DOHH2 (cell line): ENCODE data around the gene IRF2BPL.

Source experiments
- H3F3A ChIP-seq: fragments of 200-600 bp; sonication (generic), shearing (Covaris generic); 2 replicates; pipeline ENCODE4 v1.6.0; 2016; ENCODE audit warnings: antibody characterized with exemption, mild to moderate bottlenecking; ENCODE audit not compliant: control insufficient read depth, insufficient read depth
- H3K27ac ChIP-seq: fragments of 200-600 bp; sonication (generic); 2 replicates; pipeline ENCODE4 v1.5.1; 2014; ENCODE audit warnings: low read depth, mild to moderate bottlenecking, low read length, moderate library complexity
- H3K27me3 ChIP-seq: fragments of 200-600 bp; sonication (generic); 2 replicates; pipeline ENCODE4 v1.6.1; 2014; ENCODE audit warnings: mild to moderate bottlenecking, low read length, mixed read lengths; ENCODE audit not compliant: control insufficient read depth
- H3K36me3 ChIP-seq: fragments of 200-600 bp; sonication (generic); 2 replicates; pipeline ENCODE4 v1.6.1; 2014; ENCODE audit warnings: mild to moderate bottlenecking, low read length, moderate library complexity, mixed read lengths; ENCODE audit not compliant: control insufficient read depth
- H3K4me1 ChIP-seq: fragments of 200-600 bp; sonication (generic); 2 replicates; pipeline ENCODE4 v1.6.1; 2014; ENCODE audit warnings: mild to moderate bottlenecking, low read length, mixed read lengths; ENCODE audit not compliant: control insufficient read depth
- H3K4me2 ChIP-seq: fragments of 200-600 bp; sonication (generic); 2 replicates; pipeline ENCODE4 v1.6.0; 2014; ENCODE audit warnings: mild to moderate bottlenecking, low read length, moderate library complexity
- H3K4me3 ChIP-seq: fragments of 200-600 bp; sonication (generic); 2 replicates; pipeline ENCODE4 v1.5.1; 2014; ENCODE audit warnings: mild to moderate bottlenecking, low read length, mixed read lengths
- H3K79me2 ChIP-seq: fragments of 200-600 bp; sonication (generic); 2 replicates; pipeline ENCODE4 v1.6.1; 2014; ENCODE audit warnings: mild to moderate bottlenecking, low read length, mixed read lengths; ENCODE audit not compliant: control insufficient read depth
- H3K9me2 ChIP-seq: fragments of 200-600 bp; sonication (generic); replicated peaks from 2 replicates; pipeline ENCODE4 v1.6.1; 2014; ENCODE audit warnings: mild to moderate bottlenecking, low read length, mixed read lengths; ENCODE audit not compliant: control insufficient read depth
- H3K9me3 ChIP-seq: fragments of 200-600 bp; sonication (generic); 2 replicates; pipeline ENCODE4 v1.6.1; 2014; ENCODE audit warnings: antibody characterized with exemption, low read length, mixed read lengths; ENCODE audit not compliant: control insufficient read depth, insufficient read depth
- H4K20me1 ChIP-seq: fragments of 200-600 bp; sonication (generic); 2 replicates; pipeline ENCODE4 v1.6.0; 2014; ENCODE audit warnings: low read depth, mild to moderate bottlenecking, antibody characterized with exemption, low read length, moderate library complexity; ENCODE audit not compliant: control insufficient read depth, insufficient read depth
- CTCF ChIP-seq: fragments of 200-600 bp; sonication (generic); IDR thresholded peaks from one replicate; pipeline ENCODE4 v1.5.1; 2014; ENCODE audit warnings: antibody characterized with exemption, mild to moderate bottlenecking, low read depth, low read length; ENCODE audit not compliant: poor library complexity, severe bottlenecking
- EZH2phosphoT487 ChIP-seq: fragments of 200-600 bp; sonication (generic); IDR thresholded peaks from 2 replicates; pipeline ENCODE4 v1.6.1; 2017; ENCODE audit warnings: borderline replicate concordance, mild to moderate bottlenecking, antibody characterized with exemption, low read length, moderate library complexity, mixed read lengths

IRF2BPL gene

DNA sequence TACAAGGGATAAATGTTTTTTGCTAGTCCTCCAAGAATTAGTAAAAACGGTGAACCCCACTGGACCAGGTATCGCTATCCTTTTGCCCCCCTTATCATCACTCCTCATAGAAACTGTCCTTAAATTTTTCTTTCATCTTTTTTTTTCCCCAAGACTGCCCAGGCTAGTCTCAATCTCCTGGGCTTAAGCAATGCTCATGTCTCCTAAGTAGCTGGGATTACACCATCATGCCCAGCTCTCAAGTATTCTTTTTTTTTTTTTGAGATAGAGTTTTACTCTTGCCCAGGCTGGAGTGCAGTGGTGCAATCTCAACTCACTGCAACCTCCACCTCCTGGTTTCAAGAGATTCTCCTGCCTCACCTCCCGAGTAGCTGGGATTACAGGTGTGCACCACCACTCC lies 9.7 kb downstream of the IRF2BPL start:
- H3K79me2 ChIP-seq, result no peaks in the 10 kb centered on the region
- H3F3A ChIP-seq, result no peaks in the 10 kb centered on the region
- H3K9me3 ChIP-seq, result no peaks in the 10 kb centered on the region
- no peak overlapping the region for H3K4me2 ChIP-seq
- H3K4me3 ChIP-seq, result no peak overlapping the region
- no peaks in the 10 kb centered on the region for H3K9me2 ChIP-seq
- TF ChIP-seq EZH2phosphoT487 (no peak), CTCF (no peak)
- no peaks in the 10 kb centered on the region for H4K20me1 ChIP-seq
- no peak overlapping the region for H3K27ac ChIP-seq
- H3K36me3 ChIP-seq, result no peaks in the 10 kb centered on the region
- no peaks in the 10 kb centered on the region for H3K4me1 ChIP-seq
- H3K27me3 ChIP-seq, result no peaks in the 10 kb centered on the region

DNA sequence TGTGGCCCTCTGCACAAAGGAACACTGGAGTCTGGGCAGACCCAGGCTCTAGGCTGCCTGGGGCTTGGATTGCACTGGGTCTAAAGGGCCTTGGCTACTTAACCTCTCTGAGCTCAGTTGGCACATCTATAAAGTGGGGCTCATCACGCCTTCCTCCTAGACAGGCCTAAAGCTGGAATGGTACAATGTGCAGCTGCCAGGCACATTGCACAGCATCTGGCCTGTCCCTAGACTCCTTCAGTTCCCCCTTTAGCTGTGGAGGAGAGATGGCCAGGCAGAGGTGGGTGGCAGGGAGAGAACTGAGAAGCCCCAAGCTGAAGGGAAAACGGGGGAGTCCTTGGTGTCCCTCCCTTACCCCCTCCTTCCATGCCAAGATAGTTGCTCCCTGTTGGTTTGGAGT lies 10.8 kb downstream of the IRF2BPL start:
- Histone ChIP-seq H3K9me2 (no peaks in the 10 kb centered on the region), H3F3A (no peaks in the 10 kb centered on the region), H3K36me3 (no peaks in the 10 kb centered on the region), H3K27ac (no peak overlapping the region), H3K4me3 (no peak overlapping the region), H3K4me1 (no peaks in the 10 kb centered on the region), H3K9me3 (no peaks in the 10 kb centered on the region), H3K4me2 (no peak overlapping the region), H3K79me2 (no peaks in the 10 kb centered on the region), H4K20me1 (no peaks in the 10 kb centered on the region), H3K27me3 (peaks cover 3% of the 10 kb centered on the region; the same call in 1 of the 2 replicates)
- TF ChIP-seq CTCF (no peak), EZH2phosphoT487 (no peak)

DNA sequence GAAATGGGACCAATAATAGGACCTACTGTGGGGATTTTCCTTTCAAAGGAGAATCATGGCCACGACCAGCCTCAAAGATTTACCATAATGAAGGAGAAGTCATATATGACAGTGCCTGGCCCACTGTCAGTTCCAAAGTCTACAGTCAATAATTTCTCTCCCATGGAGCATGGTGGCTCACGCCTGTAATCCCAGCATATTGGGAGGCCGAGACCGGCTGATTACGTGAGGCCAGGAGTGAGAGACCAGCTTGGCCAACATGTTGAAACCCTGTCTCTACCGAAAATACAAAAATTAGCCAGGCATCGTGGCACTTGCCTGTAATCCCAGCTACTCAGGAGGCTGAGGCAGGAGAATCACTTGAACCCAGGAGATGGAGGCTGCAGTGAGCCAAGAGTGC lies 13.8 kb downstream of the IRF2BPL start:
- no peaks in the 10 kb centered on the region for H3K79me2 ChIP-seq
- H4K20me1 ChIP-seq, result no peaks in the 10 kb centered on the region
- peaks cover 19% of the 10 kb centered on the region for H3K27me3 ChIP-seq
- no peak overlapping the region for H3K4me2 ChIP-seq
- no peaks in the 10 kb centered on the region for H3K9me2 ChIP-seq
- no peaks in the 10 kb centered on the region for H3K9me3 ChIP-seq
- no peaks in the 10 kb centered on the region for H3K36me3 ChIP-seq
- no peak overlapping the region for H3K4me3 ChIP-seq
- H3K4me1 ChIP-seq, result no peaks in the 10 kb centered on the region
- no peak overlapping the region for H3K27ac ChIP-seq
- H3F3A ChIP-seq, result no peaks in the 10 kb centered on the region
- TF ChIP-seq EZH2phosphoT487 (no peak), CTCF (no peak)
